ENCODE data around the gene ZNF438. TPM values are rescaled to one million over a fixed set of nuclear protein-coding genes. Genes with fewer than 3 reads are reported as not detected.

Gene ZNF438, protein sequence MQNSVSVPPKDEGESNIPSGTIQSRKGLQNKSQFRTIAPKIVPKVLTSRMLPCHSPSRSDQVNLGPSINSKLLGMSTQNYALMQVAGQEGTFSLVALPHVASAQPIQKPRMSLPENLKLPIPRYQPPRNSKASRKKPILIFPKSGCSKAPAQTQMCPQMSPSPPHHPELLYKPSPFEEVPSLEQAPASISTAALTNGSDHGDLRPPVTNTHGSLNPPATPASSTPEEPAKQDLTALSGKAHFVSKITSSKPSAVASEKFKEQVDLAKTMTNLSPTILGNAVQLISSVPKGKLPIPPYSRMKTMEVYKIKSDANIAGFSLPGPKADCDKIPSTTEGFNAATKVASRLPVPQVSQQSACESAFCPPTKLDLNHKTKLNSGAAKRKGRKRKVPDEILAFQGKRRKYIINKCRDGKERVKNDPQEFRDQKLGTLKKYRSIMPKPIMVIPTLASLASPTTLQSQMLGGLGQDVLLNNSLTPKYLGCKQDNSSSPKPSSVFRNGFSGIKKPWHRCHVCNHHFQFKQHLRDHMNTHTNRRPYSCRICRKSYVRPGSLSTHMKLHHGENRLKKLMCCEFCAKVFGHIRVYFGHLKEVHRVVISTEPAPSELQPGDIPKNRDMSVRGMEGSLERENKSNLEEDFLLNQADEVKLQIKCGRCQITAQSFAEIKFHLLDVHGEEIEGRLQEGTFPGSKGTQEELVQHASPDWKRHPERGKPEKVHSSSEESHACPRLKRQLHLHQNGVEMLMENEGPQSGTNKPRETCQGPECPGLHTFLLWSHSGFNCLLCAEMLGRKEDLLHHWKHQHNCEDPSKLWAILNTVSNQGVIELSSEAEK
- 14.5 TPM for total RNA-seq
- polyA plus RNA-seq (ENCODE audit: insufficient read depth in 1 of 8, insufficient read length in 8 of 8, low replicate concordance in 1 of 8), result 10 to 100 TPM; 10.5 to 14.0 (median 12.6) TPM
- long read RNA-seq, donor 1, partial matches to known transcripts, result 0 of 3 reads
- long read RNA-seq, donor 1, other reads (novel, unspliced or antisense), result 0 of 3 reads
- long read RNA-seq, donor 2, result 0 reads
- long read RNA-seq, donor 3, partial matches to known transcripts, result 0 of 2 reads
- long read RNA-seq, donor 3, other reads (novel, unspliced or antisense), result 0 of 2 reads
- long read RNA-seq, donor 4, partial matches to known transcripts, result 6 of 6 reads
- long read RNA-seq, donor 4, other reads (novel, unspliced or antisense), result 0 of 6 reads
- long read RNA-seq, donor 5, partial matches to known transcripts, result 8 of 10 reads
- long read RNA-seq, donor 5, other reads (novel, unspliced or antisense), result 0 of 10 reads
- long read RNA-seq, donor 6, partial matches to known transcripts, result 5 of 5 reads
- long read RNA-seq, donor 6, other reads (novel, unspliced or antisense), result 0 of 5 reads
- long read RNA-seq, donor 7, partial matches to known transcripts, result 0 of 2 reads
- long read RNA-seq, donor 7, other reads (novel, unspliced or antisense), result 0 of 2 reads
- long read RNA-seq, donor 8, result 0 reads
- long read RNA-seq, donor 9, partial matches to known transcripts, result 6 of 6 reads
- long read RNA-seq, donor 9, other reads (novel, unspliced or antisense), result 0 of 6 reads
- long read RNA-seq, donor 10, partial matches to known transcripts, result 15 of 15 reads
- long read RNA-seq, donor 10, other reads (novel, unspliced or antisense), result 0 of 15 reads
- long read RNA-seq, donor 11, partial matches to known transcripts, result 0 of 1 reads
- long read RNA-seq, donor 11, other reads (novel, unspliced or antisense), result 0 of 1 reads

DNA sequence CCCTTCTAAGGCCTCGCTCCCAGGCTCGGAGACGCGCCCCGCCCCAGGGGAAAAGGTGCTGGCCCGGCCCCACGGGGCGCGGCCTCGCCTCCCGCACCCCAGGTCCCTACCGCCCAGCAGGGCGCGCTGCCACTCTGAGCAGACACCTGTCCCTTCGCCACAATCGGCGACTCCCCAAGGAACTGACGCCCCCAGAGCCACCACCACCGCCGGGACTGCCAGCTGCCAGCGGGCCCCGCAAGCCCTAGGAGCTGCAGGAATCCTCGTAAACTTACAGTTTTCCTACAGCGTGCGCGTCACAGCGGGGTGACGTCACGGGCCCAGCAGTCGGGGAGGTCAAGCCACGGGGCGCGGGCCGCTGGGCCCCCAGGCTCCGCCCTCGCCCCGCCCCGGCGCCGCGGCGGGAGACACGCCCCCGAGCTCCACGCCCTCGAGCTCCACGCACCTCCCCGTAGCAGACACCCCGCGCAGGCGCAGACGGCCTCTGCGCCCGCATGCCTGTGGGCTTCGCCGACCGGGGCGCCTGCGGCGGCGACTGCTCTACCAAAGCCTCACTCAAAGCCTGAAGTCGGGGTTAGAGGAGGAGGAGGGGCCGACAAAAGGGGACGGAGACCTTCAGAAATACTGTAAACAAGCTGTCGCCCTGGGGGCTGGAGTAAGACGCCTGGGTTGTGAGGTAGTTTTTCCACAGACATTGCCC, at the start of gene ZNF438:
Gene ZNF438 (minus strand): TSS at position 308 of the 700 bp plus-strand sequence. CDS start 154,831 bp downstream, outside the sequence.
- WGBS (ENCODE audit: insufficient coverage), result under 1% methylated on average over 48 of the region's 66 CpGs
- H3K4me1 ChIP-seq (ENCODE audit: control insufficient read depth, insufficient read depth, low read length), result peaks cover 22% of the 10 kb centered on the region
- H3K27ac ChIP-seq (ENCODE audit: low read length), result peak within 1 kb of the TSS; percentile 100
- H3K36me3 ChIP-seq (ENCODE audit: control insufficient read depth, insufficient read depth, low read length), result no peaks in the 10 kb centered on the region
- H3K9me3 ChIP-seq (replicated peaks; ENCODE audit: control insufficient read depth, low read depth, low read length), result no peaks in the 10 kb centered on the region
- peak within 1 kb of the TSS; percentile 75 for H3K4me3 ChIP-seq (ENCODE audit: low read length)
- peak; percentile 98 for DNase-seq
- no peaks in the 10 kb centered on the region for H3K27me3 ChIP-seq (ENCODE audit: control insufficient read depth, insufficient read depth, low read length)

DNA sequence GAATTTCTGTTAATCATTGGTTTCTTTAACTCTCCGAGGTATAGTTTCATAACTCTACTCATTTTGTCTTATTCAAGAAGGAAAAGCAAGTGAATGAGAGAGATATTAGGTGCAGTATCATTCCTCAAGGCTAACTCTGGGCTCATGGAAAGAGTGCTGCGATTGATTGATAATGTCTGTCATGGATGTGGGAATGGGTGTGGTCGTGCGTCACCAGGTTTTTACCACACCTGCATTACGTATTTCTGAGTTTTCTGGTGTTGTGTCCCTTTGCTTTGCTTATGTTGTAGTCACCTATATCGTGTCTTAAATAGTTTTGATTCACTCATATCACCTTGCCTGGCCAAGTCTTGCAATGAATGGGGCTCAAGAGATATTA, 44.9 kb upstream of the ZNF438 start:
- Histone ChIP-seq H3K27ac (ENCODE audit: low read length) (no peak overlapping the region), H3K4me1 (ENCODE audit: control insufficient read depth, insufficient read depth, low read length) (peaks cover 23% of the 10 kb centered on the region), H3K27me3 (ENCODE audit: control insufficient read depth, insufficient read depth, low read length) (no peaks in the 10 kb centered on the region), H3K4me3 (ENCODE audit: low read length) (no peak overlapping the region), H3K36me3 (ENCODE audit: control insufficient read depth, insufficient read depth, low read length) (no peaks in the 10 kb centered on the region), H3K9me3 (replicated peaks; ENCODE audit: control insufficient read depth, low read depth, low read length) (no peaks in the 10 kb centered on the region)
- no peak for DNase-seq
- WGBS (ENCODE audit: insufficient coverage), result no CpG with 5 or more reads among the region's 6 CpGs

DNA sequence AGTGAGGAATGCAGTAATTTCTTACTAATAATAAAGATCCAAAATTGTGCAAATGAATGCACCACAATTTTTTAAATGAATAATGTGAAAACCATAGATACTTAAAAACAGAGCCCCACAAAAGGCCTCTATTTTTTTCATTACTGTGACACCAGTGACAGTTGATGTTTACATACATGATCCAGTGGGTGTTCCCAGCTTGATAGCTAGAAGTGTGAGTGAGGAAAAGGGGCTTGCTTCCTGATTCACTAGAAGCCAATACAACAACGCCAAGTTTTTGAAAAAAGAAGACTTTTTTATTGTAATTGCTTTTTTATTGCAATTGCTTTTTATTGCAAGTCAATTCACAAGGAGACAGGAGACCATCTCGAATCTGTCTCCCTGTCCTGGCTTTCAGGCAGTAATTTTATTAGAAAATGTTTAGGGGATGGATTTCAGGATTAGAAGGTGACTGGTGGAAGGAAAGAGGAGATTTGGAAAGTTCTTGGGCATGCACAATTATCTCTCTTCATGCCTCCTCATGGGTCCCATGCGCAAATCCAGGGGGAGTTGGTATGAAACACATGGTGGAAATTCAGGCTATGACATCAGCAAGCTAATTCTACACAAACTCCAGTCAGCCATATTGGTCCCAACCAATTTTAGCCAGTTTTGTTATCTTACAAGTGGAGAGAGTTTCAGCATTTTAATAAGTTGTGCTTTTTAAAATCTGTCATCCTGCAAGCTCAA, 44.4 kb upstream of the ZNF438 start:
- Histone ChIP-seq H3K36me3 (ENCODE audit: control insufficient read depth, insufficient read depth, low read length) (no peaks in the 10 kb centered on the region), H3K4me1 (ENCODE audit: control insufficient read depth, insufficient read depth, low read length) (peaks cover 29% of the 10 kb centered on the region), H3K27me3 (ENCODE audit: control insufficient read depth, insufficient read depth, low read length) (no peaks in the 10 kb centered on the region), H3K4me3 (ENCODE audit: low read length) (no peak overlapping the region), H3K9me3 (replicated peaks; ENCODE audit: control insufficient read depth, low read depth, low read length) (no peaks in the 10 kb centered on the region), H3K27ac (ENCODE audit: low read length) (no peak overlapping the region)
- DNase-seq, result no peak
- WGBS (ENCODE audit: insufficient coverage), result 67% methylated on average over 1 of the region's 3 CpGs

DNA sequence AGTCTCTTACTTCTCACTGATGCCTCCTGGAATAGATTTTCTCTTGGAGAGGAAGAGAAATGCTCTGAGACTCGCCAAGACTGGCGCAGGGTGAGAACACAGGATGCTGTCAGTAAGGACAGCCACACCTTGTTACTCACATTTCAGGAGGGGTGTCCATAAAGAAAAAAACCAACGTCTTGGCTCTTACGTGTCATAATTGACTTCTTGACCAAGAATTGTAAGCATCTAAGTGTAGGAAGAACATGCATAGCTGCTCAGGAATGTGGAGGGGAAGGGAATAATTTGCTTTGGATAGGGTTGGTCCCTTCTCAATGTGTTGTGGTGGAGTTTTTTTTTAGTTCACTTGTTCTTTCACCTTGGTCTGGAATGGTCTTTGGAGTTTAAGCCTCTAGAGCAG, 43.8 kb upstream of the ZNF438 start:
- WGBS (ENCODE audit: insufficient coverage), result 14% methylated on average over 1 of the region's 4 CpGs

DNA sequence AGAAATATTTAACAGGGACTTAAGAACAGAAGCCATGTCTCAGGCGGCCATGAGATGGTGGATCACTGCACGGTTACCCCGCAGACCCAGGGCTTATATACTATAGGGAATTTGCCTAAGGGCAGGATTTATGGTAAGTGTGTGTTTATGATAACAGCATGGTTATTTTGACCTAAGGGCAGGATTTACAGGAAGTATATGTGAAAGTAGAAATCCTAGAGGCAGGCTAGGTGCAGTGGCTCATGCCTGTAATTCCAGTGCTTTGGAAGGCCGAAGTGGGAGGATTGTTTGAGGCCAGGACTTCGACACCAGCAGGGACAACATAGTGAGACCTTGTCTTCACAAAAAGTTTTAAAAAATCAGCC, 43.0 kb upstream of the ZNF438 start:
- Histone ChIP-seq H3K27ac (ENCODE audit: low read length) (peak overlapping the region; percentile 68), H3K9me3 (replicated peaks; ENCODE audit: control insufficient read depth, low read depth, low read length) (no peaks in the 10 kb centered on the region), H3K27me3 (ENCODE audit: control insufficient read depth, insufficient read depth, low read length) (no peaks in the 10 kb centered on the region), H3K4me3 (ENCODE audit: low read length) (no peak overlapping the region), H3K36me3 (ENCODE audit: control insufficient read depth, insufficient read depth, low read length) (no peaks in the 10 kb centered on the region), H3K4me1 (ENCODE audit: control insufficient read depth, insufficient read depth, low read length) (peaks cover 34% of the 10 kb centered on the region)
- no peak for DNase-seq
- WGBS (ENCODE audit: insufficient coverage), result 78% methylated on average over 5 of the region's 5 CpGs

More for the DNA sequence above, 43.8 kb upstream of the ZNF438 start:
- Histone ChIP-seq H3K36me3 (ENCODE audit: control insufficient read depth, insufficient read depth, low read length) (no peaks in the 10 kb centered on the region), H3K9me3 (replicated peaks; ENCODE audit: control insufficient read depth, low read depth, low read length) (no peaks in the 10 kb centered on the region), H3K27me3 (ENCODE audit: control insufficient read depth, insufficient read depth, low read length) (no peaks in the 10 kb centered on the region), H3K27ac (ENCODE audit: low read length) (peak overlapping the region; percentile 68), H3K4me1 (ENCODE audit: control insufficient read depth, insufficient read depth, low read length) (peaks cover 34% of the 10 kb centered on the region), H3K4me3 (ENCODE audit: low read length) (no peak overlapping the region)
- DNase-seq, result peak; percentile 79

DNA sequence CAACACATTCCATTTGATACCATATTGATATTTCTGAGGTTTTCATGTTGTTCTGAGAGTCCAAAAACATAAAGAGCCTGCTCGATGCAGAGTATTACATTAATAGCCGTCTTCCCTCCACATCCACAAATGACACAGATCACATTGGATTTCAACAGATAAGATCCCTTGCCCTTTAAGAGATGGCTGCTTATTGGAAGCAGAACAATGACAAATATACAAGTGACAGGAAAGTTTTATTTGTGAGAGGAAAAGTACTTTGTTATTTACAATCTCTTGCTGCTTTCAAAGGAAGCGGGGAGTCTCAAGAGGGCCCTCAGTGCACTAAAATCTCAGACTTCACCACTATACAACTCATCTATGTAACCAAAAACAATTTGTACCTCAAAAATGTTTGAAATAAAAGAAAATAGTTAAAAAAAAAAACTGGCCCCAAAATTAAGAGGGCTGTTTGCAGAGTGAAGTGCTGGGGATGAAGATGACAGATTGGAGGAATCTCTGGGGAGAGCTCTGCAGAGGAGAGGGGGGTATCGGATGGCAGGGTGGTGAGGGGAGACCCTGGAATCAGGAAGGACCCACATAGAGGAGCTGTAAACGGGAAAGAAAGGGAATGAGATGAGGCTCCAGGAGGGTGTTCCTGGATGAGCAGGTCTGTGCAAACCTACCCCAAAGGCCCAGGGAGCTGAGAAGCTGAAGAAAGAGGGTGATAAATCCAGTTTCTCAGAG, 42.5 kb upstream of the ZNF438 start:
- no peak for DNase-seq
- Histone ChIP-seq H3K4me1 (ENCODE audit: control insufficient read depth, insufficient read depth, low read length) (peaks cover 40% of the 10 kb centered on the region), H3K36me3 (ENCODE audit: control insufficient read depth, insufficient read depth, low read length) (no peaks in the 10 kb centered on the region), H3K4me3 (ENCODE audit: low read length) (no peak overlapping the region), H3K27ac (ENCODE audit: low read length) (peak overlapping the region; percentile 68), H3K27me3 (ENCODE audit: control insufficient read depth, insufficient read depth, low read length) (no peaks in the 10 kb centered on the region), H3K9me3 (replicated peaks; ENCODE audit: control insufficient read depth, low read depth, low read length) (no peaks in the 10 kb centered on the region)
- WGBS (ENCODE audit: insufficient coverage), result 61% methylated on average over 2 of the region's 5 CpGs

DNA sequence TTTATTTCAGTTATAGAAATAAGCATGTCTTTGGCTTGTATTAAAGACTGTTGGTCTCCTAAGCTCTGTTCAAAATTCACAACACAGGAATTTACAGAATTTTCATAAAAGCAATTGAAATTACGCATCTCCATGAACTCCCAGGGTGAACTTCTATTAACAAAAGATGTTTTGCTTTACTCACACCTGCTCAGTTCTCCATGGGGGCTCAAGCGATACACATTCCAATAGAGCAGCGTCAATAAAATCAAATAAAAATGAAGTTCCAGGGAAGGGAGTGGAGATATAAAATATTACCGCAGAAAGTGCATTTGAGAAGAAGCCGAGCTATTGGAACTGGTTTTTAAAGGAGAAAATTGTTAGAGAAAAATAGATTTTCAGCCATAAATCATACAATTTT, 41.5 kb upstream of the ZNF438 start:
- WGBS (ENCODE audit: insufficient coverage), result no CpG with 5 or more reads among the region's 5 CpGs
- no peaks in the 10 kb centered on the region for H3K36me3 ChIP-seq (ENCODE audit: control insufficient read depth, insufficient read depth, low read length)
- H3K4me3 ChIP-seq (ENCODE audit: low read length), result no peak overlapping the region
- peaks cover 40% of the 10 kb centered on the region for H3K4me1 ChIP-seq (ENCODE audit: control insufficient read depth, insufficient read depth, low read length)
- no peaks in the 10 kb centered on the region for H3K27me3 ChIP-seq (ENCODE audit: control insufficient read depth, insufficient read depth, low read length)
- H3K9me3 ChIP-seq (replicated peaks; ENCODE audit: control insufficient read depth, low read depth, low read length), result no peaks in the 10 kb centered on the region
- H3K27ac ChIP-seq (ENCODE audit: low read length), result peak overlapping the region; percentile 63
- DNase-seq, result peak; percentile 85

DNA sequence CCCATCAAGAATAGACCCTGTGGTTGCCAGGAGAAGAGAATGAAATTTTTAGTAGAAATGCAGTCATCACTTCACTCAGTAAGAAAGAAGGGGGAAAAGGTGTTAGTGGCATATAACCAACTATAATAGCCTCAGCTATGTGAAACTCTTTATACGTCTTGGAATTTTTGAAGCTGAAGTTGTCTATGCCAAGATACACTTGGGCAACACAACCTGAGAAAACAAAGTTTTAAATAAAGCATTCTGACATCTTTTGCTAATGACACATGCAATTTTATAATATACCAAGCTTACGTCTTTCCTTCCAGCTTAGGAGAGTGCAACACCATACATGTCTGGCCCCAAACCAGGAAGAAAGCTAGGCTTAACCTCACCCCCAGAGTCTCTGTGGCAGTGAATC, 40.8 kb upstream of the ZNF438 start:
- Histone ChIP-seq H3K27me3 (ENCODE audit: control insufficient read depth, insufficient read depth, low read length) (no peaks in the 10 kb centered on the region), H3K27ac (ENCODE audit: low read length) (peak overlapping the region; percentile 65), H3K36me3 (ENCODE audit: control insufficient read depth, insufficient read depth, low read length) (no peaks in the 10 kb centered on the region), H3K9me3 (replicated peaks; ENCODE audit: control insufficient read depth, low read depth, low read length) (no peaks in the 10 kb centered on the region), H3K4me1 (ENCODE audit: control insufficient read depth, insufficient read depth, low read length) (peaks cover 40% of the 10 kb centered on the region), H3K4me3 (ENCODE audit: low read length) (no peak overlapping the region)
- peak; percentile 53 for DNase-seq
- WGBS (ENCODE audit: insufficient coverage), result 17% methylated on average over 2 of the region's 2 CpGs

Measured in muscle of leg (tissue), 16 donors.